Calu3 (cell line): ENCODE measurements around the gene TNFRSF18. TPM values are rescaled to one million over a fixed set of nuclear protein-coding genes. Genes with fewer than 3 reads are reported as not detected.

ENCODE experiments used
- BruUV-seq: library from RNA; stranded (reverse); fragments of 400-500 nt; replicated peaks from 2 replicates; lab custom pipeline; 2021; lab: Mats Ljungman, UMichigan
- CTCF ChIA-PET: fragments of 300-600 bp; sonication (Branson Sonifier 250); formaldehyde crosslinking; loops from one replicate; lab custom pipeline; 2022; ENCODE audit warnings: antibody characterized with exemption; lab: Charles Lee
- DNase-seq: peaks from one replicate; pipeline ENCODE4 v3.0.0; 2022
- H3K27ac Mint-ChIP-seq: one replicate; pipeline ENCODE4 v1.8.0; 2022; ENCODE audit warnings: mixed read lengths; ENCODE audit not compliant: unreplicated experiment
- H3K27me3 Mint-ChIP-seq: one replicate; pipeline ENCODE4 v1.8.0; 2022; ENCODE audit warnings: mixed read lengths; ENCODE audit not compliant: unreplicated experiment
- H3K36me3 Mint-ChIP-seq: one replicate; pipeline ENCODE4 v1.8.0; 2022; ENCODE audit warnings: mild to moderate bottlenecking, moderate library complexity, mixed read lengths; ENCODE audit not compliant: insufficient read depth, unreplicated experiment
- H3K4me1 Mint-ChIP-seq: one replicate; pipeline ENCODE4 v1.8.0; 2022; ENCODE audit warnings: mild to moderate bottlenecking, low read depth, mixed read lengths; ENCODE audit not compliant: unreplicated experiment
- H3K4me3 Mint-ChIP-seq: one replicate; pipeline ENCODE4 v1.8.0; 2022; ENCODE audit warnings: mild to moderate bottlenecking, low read depth, moderate library complexity, mixed read lengths; ENCODE audit not compliant: unreplicated experiment
- H3K9me3 Mint-ChIP-seq: one replicate; pipeline ENCODE4 v1.8.0; 2022; ENCODE audit warnings: low read depth, mixed read lengths; ENCODE audit not compliant: unreplicated experiment
- CTCF ChIP-seq: fragments of 200-600 bp; IDR thresholded peaks from one replicate; pipeline ENCODE4 v1.8.0; 2022; ENCODE audit warnings: antibody characterized with exemption; ENCODE audit not compliant: unreplicated experiment
- intact Hi-C: fragments of 100-400 bp; cut with micrococcal nuclease; formaldehyde crosslinking; loops from one replicate; pipeline ENCODE4 v1.10.0; 2022; ENCODE audit not compliant: unreplicated experiment
- total RNA-seq: library from RNA; stranded (reverse); gene quantifications from 2 replicates; pipeline ENCODE4 v1.2.3, GENCODE V29; 2022

Gene TNFRSF18
- total RNA-seq, 1 experiment from 2014 or later: not detected

GRCh38 chr1:1212780-1213344 is 6.5 kb upstream of the TNFRSF18 start:
- intact Hi-C loops: no loop called here
- CTCF ChIA-PET: no interaction called here

DNA sequence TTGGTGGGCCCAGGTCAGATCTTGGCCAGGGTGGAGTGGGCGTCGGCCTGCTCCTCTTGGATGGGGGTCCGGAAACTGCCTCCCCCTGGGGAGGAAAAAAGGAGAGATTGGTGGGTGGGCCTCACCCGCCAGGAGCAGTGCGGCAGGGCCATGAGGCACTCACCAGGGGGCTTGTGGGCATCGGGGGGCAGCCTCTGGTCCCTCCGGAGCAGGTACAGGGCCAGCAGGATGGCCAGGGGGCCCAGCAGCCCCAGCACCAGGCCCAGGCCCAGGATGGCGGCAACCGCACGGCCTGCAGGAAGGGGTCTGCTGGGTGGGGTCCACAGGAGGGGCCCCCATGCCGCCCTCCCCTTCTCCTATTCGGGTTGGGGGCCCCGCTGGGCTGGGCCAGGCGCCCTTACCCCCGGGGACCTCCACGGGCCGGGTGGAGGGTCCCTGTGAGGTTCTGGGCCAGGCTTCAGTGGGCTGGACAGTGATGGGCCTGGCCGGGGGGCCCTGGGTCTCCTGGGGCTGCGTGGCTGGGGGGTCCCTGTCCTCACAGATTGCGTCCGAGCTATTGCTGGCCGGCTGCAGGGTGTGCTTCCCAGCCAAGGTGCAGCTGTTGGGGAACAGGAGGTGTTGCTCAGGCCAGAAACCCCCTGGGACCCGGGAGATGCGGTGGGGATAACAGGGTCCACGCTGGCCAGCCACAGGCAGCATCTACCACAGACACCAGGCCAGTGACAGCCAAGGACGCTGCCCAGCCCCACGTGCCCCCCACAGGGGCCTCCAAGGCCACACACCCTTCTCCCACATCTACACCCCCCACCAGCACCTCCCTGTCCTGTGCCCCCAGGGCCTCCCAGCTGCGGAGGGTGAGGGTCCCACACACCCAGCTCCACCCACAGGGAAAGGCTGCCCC is 5.4 kb upstream of the TNFRSF18 start:
- H3K36me3 Mint-ChIP-seq: peaks cover 18% of the 10 kb centered on the region
- no peak for DNase-seq
- peaks cover 8% of the 10 kb centered on the region for H3K4me1 Mint-ChIP-seq
- no peak overlapping the region for H3K27ac Mint-ChIP-seq
- no peaks in the 10 kb centered on the region for H3K9me3 Mint-ChIP-seq
- CTCF ChIA-PET: no interaction called here
- TF ChIP-seq CTCF: no peak
- intact Hi-C loops: no loop called here
- no peak overlapping the region for H3K4me3 Mint-ChIP-seq
- H3K27me3 Mint-ChIP-seq: peaks cover 13% of the 10 kb centered on the region
- BruUV-seq: no TSS peak

More at GRCh38 chr1:1212780-1213344, 6.5 kb upstream of the TNFRSF18 start:
- no peak for DNase-seq
- Mint-ChIP-seq H3K36me3 (peaks cover 22% of the 10 kb centered on the region), H3K4me1 (peaks cover 8% of the 10 kb centered on the region), H3K27ac (no peak overlapping the region), H3K4me3 (no peak overlapping the region), H3K27me3 (peaks cover 11% of the 10 kb centered on the region), H3K9me3 (no peaks in the 10 kb centered on the region)
- BruUV-seq: no TSS peak
- TF ChIP-seq CTCF: no peak

- Mint-ChIP-seq H3K27me3 (peaks cover 13% of the 10 kb centered on the region), H3K27ac (no peak overlapping the region), H3K9me3 (no peaks in the 10 kb centered on the region), H3K36me3 (peaks cover 9% of the 10 kb centered on the region), H3K4me1 (peaks cover 8% of the 10 kb centered on the region), H3K4me3 (no peak overlapping the region)
- no TSS peak for BruUV-seq
- no peak for TF ChIP-seq CTCF
- CTCF ChIA-PET: no interaction called here
- no peak for DNase-seq
- intact Hi-C loops: no loop called here
Measured at GRCh38 chr1:1210726-1211540, 4.5 kb upstream of the TNFRSF18 start.

DNA sequence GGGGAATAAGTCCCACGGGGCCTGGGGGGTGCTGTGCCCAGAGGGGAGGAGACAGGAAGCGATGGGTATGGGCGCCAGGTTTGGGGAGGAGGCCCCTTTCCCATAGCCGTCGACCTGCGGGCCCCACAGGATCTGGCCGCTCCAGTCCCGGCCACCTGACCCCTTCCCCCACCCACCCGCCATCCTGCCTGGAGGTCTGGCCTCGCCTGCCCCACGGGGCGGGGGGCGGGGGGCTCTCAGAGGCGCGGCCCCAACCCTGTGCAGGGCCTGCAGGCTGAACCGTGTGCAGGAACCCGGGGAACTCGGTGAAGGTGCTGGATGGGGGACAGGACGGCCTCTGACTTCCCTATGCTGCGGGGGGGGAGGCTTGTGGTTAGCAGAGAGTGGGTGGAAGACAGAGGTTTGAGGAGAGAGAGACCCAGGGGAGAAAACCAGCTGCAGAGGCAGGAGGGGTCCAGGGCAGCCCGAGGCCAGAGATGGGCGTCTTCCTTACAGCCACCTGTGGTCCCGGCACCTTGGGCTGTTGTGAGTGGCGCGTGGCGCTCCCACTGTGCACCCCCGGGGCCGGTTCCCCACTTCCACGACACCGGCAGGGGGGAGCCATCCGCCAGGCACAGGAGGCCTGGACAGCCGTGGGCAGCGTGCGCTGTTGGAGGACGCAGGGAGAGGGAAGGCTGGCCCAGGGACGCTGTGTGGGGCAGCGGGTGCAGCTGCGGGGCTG is 2.5 kb upstream of the TNFRSF18 start:
- CTCF ChIA-PET: no interaction called here
- Mint-ChIP-seq H3K27ac (no peak overlapping the region), H3K4me1 (peaks cover 8% of the 10 kb centered on the region), H3K27me3 (peaks cover 15% of the 10 kb centered on the region), H3K36me3 (no peaks in the 10 kb centered on the region), H3K4me3 (peak overlapping the region; percentile 45), H3K9me3 (no peaks in the 10 kb centered on the region)
- intact Hi-C loops: no loop called here
- DNase-seq: no peak
- no TSS peak for BruUV-seq
- TF ChIP-seq CTCF: no peak
